NB4 (cell line): ENCODE measurements around the gene RNF169.

ENCODE experiments used
- POLR2A ChIP-seq: IDR thresholded peaks from 2 replicates; pipeline ENCODE4 v1.6.1; 2011; ENCODE audit warnings: mild to moderate bottlenecking; ENCODE audit not compliant: insufficient read length; ENCODE audit errors: extremely low read depth
- TF ChIP-seq, protein P1 (sequence below): IDR thresholded peaks from one replicate; pipeline ENCODE4 v1.5.1; 2012; ENCODE audit warnings: low read depth, low read length
- TF ChIP-seq, protein P2 (sequence below): IDR thresholded peaks from 2 replicates; pipeline ENCODE4 v1.6.1; 2011; ENCODE audit warnings: low read depth, low read length

DNA sequence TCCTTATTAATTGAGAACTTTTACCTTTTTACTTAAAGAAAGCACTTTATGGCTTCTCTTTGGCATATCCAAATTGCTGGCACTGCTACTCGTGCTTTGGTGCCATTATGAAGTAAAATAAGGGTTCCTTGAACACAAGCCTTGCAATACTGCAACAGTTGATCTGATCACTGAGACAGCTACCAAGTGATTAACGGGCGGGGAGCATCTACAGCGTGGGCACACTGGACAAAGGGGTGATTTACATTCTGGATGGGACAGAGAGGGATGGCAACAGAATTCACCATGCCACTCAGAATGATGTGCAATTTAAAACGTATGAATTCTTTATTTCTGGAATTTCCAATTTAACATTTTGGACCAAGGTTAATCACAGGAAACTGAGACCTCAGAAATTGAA lies 25.1 kb upstream of the RNF169 start:
- no peak for TF ChIP-seq POLR2A
- TF ChIP-seq, protein P1, sequence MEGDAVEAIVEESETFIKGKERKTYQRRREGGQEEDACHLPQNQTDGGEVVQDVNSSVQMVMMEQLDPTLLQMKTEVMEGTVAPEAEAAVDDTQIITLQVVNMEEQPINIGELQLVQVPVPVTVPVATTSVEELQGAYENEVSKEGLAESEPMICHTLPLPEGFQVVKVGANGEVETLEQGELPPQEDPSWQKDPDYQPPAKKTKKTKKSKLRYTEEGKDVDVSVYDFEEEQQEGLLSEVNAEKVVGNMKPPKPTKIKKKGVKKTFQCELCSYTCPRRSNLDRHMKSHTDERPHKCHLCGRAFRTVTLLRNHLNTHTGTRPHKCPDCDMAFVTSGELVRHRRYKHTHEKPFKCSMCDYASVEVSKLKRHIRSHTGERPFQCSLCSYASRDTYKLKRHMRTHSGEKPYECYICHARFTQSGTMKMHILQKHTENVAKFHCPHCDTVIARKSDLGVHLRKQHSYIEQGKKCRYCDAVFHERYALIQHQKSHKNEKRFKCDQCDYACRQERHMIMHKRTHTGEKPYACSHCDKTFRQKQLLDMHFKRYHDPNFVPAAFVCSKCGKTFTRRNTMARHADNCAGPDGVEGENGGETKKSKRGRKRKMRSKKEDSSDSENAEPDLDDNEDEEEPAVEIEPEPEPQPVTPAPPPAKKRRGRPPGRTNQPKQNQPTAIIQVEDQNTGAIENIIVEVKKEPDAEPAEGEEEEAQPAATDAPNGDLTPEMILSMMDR: no peak
- TF ChIP-seq, protein P2, sequence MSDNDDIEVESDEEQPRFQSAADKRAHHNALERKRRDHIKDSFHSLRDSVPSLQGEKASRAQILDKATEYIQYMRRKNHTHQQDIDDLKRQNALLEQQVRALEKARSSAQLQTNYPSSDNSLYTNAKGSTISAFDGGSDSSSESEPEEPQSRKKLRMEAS: no peak
